ENCODE results near the gene EFCAB12. TPM values are rescaled to one million over a fixed set of nuclear protein-coding genes. Genes with fewer than 3 reads are reported as not detected.
"Not testable (repeated sequence)": the region's sequence is repeated elsewhere in the genome, so short reads cannot be mapped to it uniquely, and the experiment has no call there.

The EFCAB12 gene
- total RNA-seq, 3 donors from 2014 or later (not counting 1 experiment from before 2014, with no cell fraction given): 0.94 to 3.3 (median 1.4) TPM

GRCh38 chr3:129413687-129414506 is 14.5 kb downstream of the EFCAB12 start:
- intact Hi-C loops (cut with micrococcal nuclease): no loop called here

DNA sequence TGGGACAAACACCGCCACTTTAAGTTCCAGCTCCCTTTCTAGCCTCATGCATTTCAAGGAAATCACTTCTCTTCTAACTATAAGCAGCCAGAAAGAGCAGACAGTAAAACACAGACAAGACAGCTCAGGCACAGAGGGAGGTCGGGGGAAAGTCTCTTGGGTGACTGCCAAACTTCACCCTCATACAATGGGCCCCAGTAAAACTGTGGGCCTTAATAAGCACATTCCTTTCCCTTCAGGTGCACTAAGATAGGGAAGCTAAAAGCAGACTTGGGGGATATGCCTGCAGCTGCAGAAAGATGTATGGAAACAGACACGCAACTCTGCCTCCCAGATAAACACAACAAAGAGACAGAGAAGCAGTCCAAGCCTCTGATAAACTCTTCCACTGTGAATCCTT is 15.2 kb downstream of the EFCAB12 start:
- intact Hi-C loops (cut with micrococcal nuclease); H3K4me1 Mint-ChIP-seq; H3K27ac Mint-ChIP-seq; H3K36me3 ChIP-seq (ENCODE audit: control insufficient read depth, insufficient read depth, low read length); ATAC-seq; H3K9me3 ChIP-seq (ENCODE audit: control insufficient read depth, insufficient read depth, low read length); H3K4me1 ChIP-seq (ENCODE audit: control insufficient read depth, insufficient read depth, low read length); H3K27me3 ChIP-seq (ENCODE audit: control insufficient read depth, insufficient read depth, low read length); H3K27me3 Mint-ChIP-seq (ENCODE audit: low read depth in 2 of 2); H3K4me3 ChIP-seq (ENCODE audit: low read length); H3K36me3 Mint-ChIP-seq; H3K4me3 Mint-ChIP-seq; H3K27ac ChIP-seq (ENCODE audit: low read length); DNase-seq; H3K9me3 Mint-ChIP-seq: not testable (repeated sequence)
- 70% methylated on average over 3 of the region's 3 CpGs for WGBS (ENCODE audit: insufficient coverage)

More at GRCh38 chr3:129413687-129414506, 14.5 kb downstream of the EFCAB12 start:
- peaks cover 0 to 5% of the 10 kb centered on the region in 2 donors for H3K27me3 Mint-ChIP-seq (ENCODE audit: low read depth in 2 of 2)
- no peak overlapping the region for H3K27ac ChIP-seq (ENCODE audit: low read length)
- H3K27me3 ChIP-seq (ENCODE audit: control insufficient read depth, insufficient read depth, low read length): no peaks in the 10 kb centered on the region
- H3K9me3 ChIP-seq (ENCODE audit: control insufficient read depth, insufficient read depth, low read length): no peaks in the 10 kb centered on the region
- WGBS (ENCODE audit: insufficient coverage): 79% methylated on average over 4 of the region's 4 CpGs
- no peaks in the 10 kb centered on the region for H3K4me1 Mint-ChIP-seq
- ATAC-seq: no peak
- no peak overlapping the region for H3K4me3 ChIP-seq (ENCODE audit: low read length)
- no peak overlapping the region for H3K27ac Mint-ChIP-seq
- no peaks in the 10 kb centered on the region for H3K36me3 Mint-ChIP-seq
- no peaks in the 10 kb centered on the region for H3K36me3 ChIP-seq (ENCODE audit: control insufficient read depth, insufficient read depth, low read length)
- no peak overlapping the region for H3K4me3 Mint-ChIP-seq
- DNase-seq: no peak
- TF ChIP-seq CTCF (IDR thresholded peaks at IDR 0.05): no peak
- no peaks in the 10 kb centered on the region for H3K9me3 Mint-ChIP-seq
- H3K4me1 ChIP-seq (ENCODE audit: control insufficient read depth, insufficient read depth, low read length): no peaks in the 10 kb centered on the region

- H3K27ac Mint-ChIP-seq: no peak overlapping the region
- no peaks in the 10 kb centered on the region for H3K27me3 ChIP-seq (ENCODE audit: control insufficient read depth, insufficient read depth, low read length)
- H3K36me3 Mint-ChIP-seq: no peaks in the 10 kb centered on the region
- H3K4me1 ChIP-seq (ENCODE audit: control insufficient read depth, insufficient read depth, low read length): no peaks in the 10 kb centered on the region
- H3K36me3 ChIP-seq (ENCODE audit: control insufficient read depth, insufficient read depth, low read length): no peaks in the 10 kb centered on the region
- no peak for TF ChIP-seq CTCF (IDR thresholded peaks at IDR 0.05)
- H3K27me3 Mint-ChIP-seq (ENCODE audit: low read depth in 2 of 2): peaks cover 0 to 5% of the 10 kb centered on the region in 2 donors
- no peaks in the 10 kb centered on the region for H3K9me3 ChIP-seq (ENCODE audit: control insufficient read depth, insufficient read depth, low read length)
- DNase-seq (no peak), ATAC-seq (no peak)
- WGBS (ENCODE audit: insufficient coverage): 93% methylated on average over 6 of the region's 6 CpGs
- H3K4me3 Mint-ChIP-seq: no peak overlapping the region
- no peak overlapping the region for H3K4me3 ChIP-seq (ENCODE audit: low read length)
- no peaks in the 10 kb centered on the region for H3K9me3 Mint-ChIP-seq
- intact Hi-C loops (cut with micrococcal nuclease): no loop called here
- no peaks in the 10 kb centered on the region for H3K4me1 Mint-ChIP-seq
- no peak overlapping the region for H3K27ac ChIP-seq (ENCODE audit: low read length)
Observed at GRCh38 chr3:129412542-129413198, 15.8 kb downstream of the EFCAB12 start.

- Histone ChIP-seq H3K27ac (ENCODE audit: low read length) (no peak overlapping the region), H3K27me3 (ENCODE audit: control insufficient read depth, insufficient read depth, low read length) (no peaks in the 10 kb centered on the region), H3K4me1 (ENCODE audit: control insufficient read depth, insufficient read depth, low read length) (no peaks in the 10 kb centered on the region), H3K36me3 (ENCODE audit: control insufficient read depth, insufficient read depth, low read length) (no peaks in the 10 kb centered on the region), H3K4me3 (ENCODE audit: low read length) (no peak overlapping the region), H3K9me3 (ENCODE audit: control insufficient read depth, insufficient read depth, low read length) (no peaks in the 10 kb centered on the region)
- Mint-ChIP-seq H3K9me3 (no peaks in the 10 kb centered on the region), H3K4me3 (no peak overlapping the region), H3K27me3 (ENCODE audit: low read depth in 2 of 2) (peaks cover 0 to 5% of the 10 kb centered on the region in 2 donors), H3K36me3 (no peaks in the 10 kb centered on the region), H3K27ac (no peak overlapping the region), H3K4me1 (no peaks in the 10 kb centered on the region)
- intact Hi-C loops (cut with micrococcal nuclease): no loop called here
- 87% methylated on average over 16 of the region's 17 CpGs for WGBS (ENCODE audit: insufficient coverage)
- DNase-seq: no peak
- TF ChIP-seq CTCF (IDR thresholded peaks at IDR 0.05): no peak
- no peak for ATAC-seq
Observed at GRCh38 chr3:129410971-129411370, 17.5 kb downstream of the EFCAB12 start.

All from natural killer cell (primary cell).